Vagina (tissue), 2 donors: Measurements from ENCODE around the gene LRRC8E.

Experiments used
- CTCF ChIP-seq, 3 experiments: fragments of 450-650 bp in 2 of 3; fragments of 200-600 bp in 1 of 3; sonication (generic) in 1 of 3; IDR thresholded peaks; one replicate each; pipeline ENCODE4 v1.5.1; 2017 to 2019; ENCODE audit warnings: antibody characterized with exemption in 3 of 3, mild to moderate bottlenecking in 2 of 3, moderate library complexity in 2 of 3
- POLR2AphosphoS5 ChIP-seq, 2 donors: sonication (generic); formaldehyde crosslinking; IDR thresholded peaks; one replicate each; pipeline ENCODE4 v1.9.0; 2017; ENCODE audit warnings: antibody characterized with exemption in 2 of 2, mild to moderate bottlenecking in 2 of 2, low read depth in 1 of 2; ENCODE audit not compliant: insufficient read depth in 1 of 2

GRCh38 chr19:7923295-7924191 is 35.2 kb downstream of the LRRC8E start:
- no peak for TF ChIP-seq CTCF (IDR thresholded peaks at IDR 0.05)
- peak in 1 of 2 donors; percentile 49 for TF ChIP-seq POLR2AphosphoS5 (IDR thresholded peaks at IDR 0.05; ENCODE audit: insufficient read depth in 1 of 2, low read depth in 1 of 2)
